Hair follicular keratinocyte (primary cell): ENCODE data around the gene RNF41. TPM values are rescaled to one million over a fixed set of nuclear protein-coding genes. Genes with fewer than 3 reads are reported as not detected.

Experiments used
- total RNA-seq: library from RNA; depleted of rRNA; stranded (reverse); fragments of >200 nt; gene quantifications from 2 replicates; pipeline ENCODE4 v1.2.3, GENCODE V29; 2015

Gene RNF41
- 37.4 and 58.7 TPM in 2 replicates for total RNA-seq

DNA sequence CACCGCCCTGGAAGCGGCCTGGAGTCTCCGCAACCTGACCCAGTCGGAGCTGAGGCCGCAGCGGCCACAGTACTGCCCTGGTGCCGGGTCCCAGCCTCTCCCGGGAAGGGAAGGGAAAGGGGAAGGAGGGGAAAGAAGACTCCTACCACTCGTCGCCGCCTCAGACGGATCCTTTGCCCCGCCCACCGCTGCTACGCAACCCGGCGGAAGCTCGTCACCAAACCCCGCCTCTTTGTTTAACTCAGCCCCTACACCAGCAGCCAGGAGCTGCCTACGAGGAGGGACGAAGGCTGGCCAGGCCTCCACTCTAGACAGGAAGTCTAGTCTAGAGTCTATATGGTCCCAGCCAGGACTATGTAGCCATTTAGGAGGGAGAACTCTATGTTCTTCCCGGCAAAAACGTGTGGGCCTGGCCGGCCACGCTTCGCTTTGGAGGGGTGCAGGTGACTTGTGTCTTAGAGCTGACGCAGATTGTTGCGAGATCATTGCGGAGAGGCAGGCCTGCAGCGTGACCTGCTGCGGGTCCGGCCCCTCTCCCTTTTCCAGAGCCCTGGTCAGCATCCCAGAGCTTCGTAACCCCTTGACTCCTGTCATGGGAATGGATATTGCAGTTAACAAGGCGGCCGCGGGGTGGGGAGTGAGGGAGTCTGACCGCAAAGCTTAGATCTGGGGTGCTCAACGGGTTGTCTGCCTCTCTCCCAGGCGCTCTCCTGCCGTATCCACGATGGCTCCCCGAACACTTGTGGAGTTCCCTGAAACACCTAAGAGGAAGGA is at the start of gene RNF41:
Gene RNF41 (minus strand): TSS at position 166 of the 774 bp plus-strand sequence. CDS start 7,875 bp downstream, outside the sequence.

DNA sequence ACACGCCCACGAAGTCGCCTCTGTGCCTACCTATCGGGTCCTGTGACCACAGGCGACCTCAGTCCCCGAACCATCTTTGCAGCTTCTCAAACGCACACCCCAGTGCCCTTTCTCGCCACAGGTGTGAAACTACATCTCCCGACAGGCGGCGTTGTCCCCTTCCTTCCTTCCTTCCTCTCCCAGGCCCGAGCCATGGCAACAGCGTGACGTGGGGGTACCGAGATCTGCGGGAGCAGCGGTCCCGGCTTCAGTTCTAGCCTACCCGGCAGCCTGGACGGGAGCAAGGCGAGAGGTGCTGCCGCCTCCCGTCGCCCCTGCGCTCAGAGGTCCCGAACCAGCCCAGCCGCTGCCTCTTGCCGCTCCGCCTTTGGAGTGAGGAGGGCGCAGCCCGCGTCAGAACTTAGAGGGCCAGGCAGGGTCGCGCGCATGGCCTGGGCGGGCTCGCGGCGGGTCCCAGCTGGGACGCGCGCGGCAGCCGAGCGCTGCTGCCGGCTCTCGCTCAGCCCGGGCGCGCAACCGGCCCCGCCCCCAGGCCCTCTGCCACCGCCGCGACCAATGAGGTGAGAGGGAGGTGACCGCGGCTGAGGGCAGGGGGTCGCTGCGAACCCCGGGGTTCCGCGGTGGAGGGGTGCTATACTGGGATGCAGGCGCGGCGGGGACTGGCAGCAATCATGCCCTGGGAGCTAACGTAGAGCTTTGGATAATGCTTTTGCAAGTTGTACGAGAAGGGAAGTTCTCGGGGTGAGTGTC is 45.1 kb upstream of the RNF41 start, which contains the start of gene COQ10A:
Gene COQ10A (plus strand): TSS at position 250 of the 750 bp plus-strand sequence. CDS start 177 bp downstream, at position 427.

DNA sequence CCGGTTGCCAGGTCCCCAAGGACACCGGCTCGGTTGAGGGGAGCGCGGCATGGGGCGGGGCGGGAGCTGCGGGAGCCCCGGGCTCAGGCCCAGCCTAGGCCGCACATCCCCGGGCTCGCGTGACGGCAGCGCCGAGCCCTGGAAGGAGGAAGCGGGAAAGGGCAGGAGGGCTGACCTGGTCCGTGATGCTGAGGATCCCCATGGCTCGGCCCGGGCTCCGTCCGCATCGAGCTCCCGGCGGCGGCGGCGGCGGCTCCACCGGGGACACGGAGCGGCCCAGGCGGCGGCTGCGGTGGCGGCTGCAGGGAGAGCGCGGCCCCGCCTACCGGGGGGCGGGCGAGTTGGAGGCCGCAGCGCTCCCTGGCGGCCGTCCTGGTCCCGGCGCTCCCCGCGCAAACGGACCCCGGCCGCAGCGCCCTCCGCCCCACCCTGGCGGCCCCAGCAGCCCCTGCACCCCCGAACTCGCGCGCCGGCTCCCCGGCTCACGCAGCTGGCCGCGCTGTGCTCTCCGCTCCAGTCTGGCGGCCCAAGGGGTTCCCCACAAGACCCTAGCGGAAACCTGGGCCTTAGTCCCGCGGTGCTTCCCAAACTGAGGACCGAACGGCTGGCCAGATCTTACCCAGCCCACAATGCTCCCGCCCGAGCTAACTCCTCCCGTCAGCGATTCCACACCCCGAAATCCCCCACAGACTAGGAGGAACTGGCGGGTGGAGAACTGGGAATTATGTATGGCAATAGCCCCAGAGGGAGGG is 36.5 kb upstream of the RNF41 start, which contains the start of gene ANKRD52:
Gene ANKRD52 (minus strand): TSS at position 317 of the 752 bp plus-strand sequence. CDS start 115 bp downstream, at position 202.

DNA sequence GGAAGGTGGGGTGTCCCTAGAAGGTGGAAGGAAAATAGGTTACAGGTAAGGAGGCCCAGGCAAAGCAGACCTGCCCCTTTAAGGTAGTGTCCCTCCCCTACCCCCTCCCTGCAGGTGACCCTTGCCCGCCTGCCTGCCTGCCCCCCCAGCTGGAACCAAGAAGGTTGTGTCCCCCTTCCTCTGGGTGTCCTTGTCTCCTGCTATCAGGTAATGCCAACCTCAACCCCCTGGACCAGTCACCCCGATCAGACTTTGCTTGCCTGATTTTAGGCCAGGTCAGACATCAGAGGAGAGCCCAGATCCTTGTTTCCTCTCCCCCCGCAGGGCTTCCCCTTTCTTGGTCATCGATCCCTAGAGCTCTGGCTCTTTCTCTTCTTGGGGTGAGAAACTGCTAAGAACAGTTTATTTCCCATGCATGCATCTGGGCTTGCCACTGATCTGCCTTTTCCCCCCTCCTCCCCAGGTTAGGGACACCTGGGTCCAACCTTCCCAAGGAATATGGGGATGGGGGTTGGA is 8.3 kb upstream of the RNF41 start, which contains the start of gene SLC39A5:
Gene SLC39A5 (plus strand): TSS at position 136 of the 516 bp plus-strand sequence. CDS start 1,224 bp downstream, outside the sequence.

DNA sequence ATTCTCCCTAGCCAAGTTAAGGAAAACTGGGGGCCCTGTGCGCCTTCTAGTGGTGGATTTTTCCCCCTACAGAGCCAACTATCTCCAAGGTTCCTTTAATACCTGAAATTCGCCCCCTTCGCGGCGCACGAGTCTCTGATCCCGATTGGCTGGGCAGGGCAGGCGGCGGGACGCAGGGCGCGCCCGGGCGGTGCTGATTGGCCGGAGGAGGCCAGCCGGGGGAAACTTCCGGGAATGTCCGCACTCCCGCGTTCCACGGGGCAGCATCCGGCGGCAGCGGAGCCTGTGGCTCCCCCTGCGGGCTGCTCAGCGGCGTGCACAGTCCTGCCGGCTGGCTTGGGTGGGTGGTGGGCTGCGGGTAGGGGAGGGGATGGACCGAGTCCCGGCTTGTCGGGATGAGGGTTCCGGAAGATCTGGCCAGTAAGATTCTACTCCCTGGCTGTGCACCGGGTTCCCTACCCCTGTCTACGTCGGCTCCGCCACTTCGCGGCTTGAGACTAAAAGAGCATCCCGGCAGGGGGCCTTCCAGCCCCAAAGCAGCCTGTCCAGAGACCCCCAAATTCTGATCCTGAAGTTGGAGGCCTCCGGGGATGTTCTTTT is 2.5 kb upstream of the RNF41 start, which contains the start of gene NABP2:
Gene NABP2 (plus strand): TSS at position 241 of the 600 bp plus-strand sequence. CDS start 515 bp downstream, outside the sequence.

DNA sequence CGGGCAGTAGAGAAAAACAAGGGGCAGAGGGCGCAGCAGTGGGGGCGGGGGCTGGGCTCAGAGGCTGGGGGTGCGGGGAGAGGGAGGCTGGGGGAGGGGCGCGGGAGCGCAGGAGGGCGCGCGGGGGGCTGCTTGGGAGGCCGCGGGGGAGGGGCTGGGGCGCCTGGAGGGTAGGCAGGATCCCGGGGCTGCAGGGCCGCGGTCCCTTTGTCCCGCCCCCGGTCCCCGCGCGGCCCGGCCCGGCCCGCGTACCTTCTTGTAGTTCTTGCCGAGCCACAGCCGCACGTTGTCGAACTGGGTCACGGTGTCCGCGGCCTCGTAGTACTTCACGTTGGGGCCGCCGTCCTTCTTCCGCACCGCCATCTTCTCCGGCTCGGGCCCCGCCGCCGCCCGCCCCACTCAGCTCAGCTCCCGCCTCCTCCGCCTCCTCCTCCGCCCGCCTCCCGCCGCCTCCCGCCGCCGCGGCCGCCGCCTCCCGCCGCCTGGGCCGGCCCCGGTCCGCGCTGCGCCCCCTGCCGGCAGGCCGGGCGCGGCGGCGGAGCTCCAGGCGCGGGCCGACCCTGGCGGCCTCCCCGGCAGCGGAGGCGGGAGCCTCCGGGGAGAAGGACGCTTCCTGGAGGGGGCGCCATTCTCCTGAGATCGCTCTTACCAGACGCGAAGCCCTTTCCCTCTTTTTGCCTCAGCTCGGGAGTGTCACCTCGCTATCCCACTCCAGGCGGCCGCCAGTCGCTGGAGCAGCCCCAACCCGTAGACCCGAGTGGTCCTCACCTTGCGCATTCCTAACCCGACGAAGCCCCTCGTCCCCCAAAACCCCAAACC is 32.4 kb downstream of the RNF41 start, which contains the start of gene SMARCC2:
Gene SMARCC2 (minus strand): TSS at position 385 of the 819 bp plus-strand sequence. CDS start 22 bp downstream, at position 363.

DNA sequence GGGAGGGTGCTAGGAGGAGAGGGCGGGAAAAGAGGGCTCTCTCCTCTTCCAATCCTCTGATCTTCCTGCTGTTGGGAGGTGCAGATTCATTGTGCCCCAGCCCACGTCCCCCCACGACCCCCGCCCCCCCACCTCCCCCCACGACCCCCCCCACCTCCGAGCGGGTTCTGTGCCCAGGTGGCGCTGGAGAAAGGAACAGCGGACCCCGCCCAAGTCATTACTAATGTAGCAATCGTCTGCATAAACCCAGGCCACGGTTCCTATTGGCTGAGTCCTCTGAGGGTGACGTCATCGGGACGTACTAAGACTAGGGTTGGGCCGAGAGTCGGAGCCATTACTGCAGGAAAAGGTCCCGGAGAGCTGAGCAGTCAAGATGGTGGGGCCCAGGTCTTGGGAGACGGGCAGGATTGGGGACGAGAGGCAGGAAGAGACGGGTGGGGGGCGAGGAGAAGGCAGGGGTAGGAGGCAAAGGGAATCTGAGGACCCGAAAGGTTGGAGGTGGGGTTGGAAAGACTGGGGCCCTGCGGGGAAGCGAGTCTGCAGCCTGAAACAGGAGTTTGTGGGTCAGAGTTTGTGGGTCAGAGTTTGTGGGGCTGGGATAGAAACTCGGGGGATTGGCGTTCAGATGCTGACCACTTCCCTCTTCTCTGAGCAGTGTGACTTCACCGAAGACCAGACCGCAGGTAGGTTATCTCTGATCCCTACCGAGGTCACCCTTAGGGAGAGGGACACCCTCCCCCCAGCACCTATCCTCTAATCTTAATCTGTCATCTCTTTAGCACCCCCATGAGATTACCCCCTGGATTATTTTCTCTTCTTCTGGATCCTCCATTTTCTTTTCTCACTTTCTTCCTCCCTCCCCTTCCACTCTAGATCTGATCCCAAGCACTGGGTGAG is 63.4 kb downstream of the RNF41 start, which contains the start of gene MYL6:
Gene MYL6 (plus strand): TSS at position 331 of the 897 bp plus-strand sequence. CDS start 43 bp downstream, at position 374.

Other genes starting within 250 kb of the RNF41 start
- 46.3 and 70.7 TPM in 2 replicates for gene RAB5B, start 247.8 kb downstream of the RNF41 start, total RNA-seq
- gene SUOX, start 224.6 kb downstream of the RNF41 start, total RNA-seq = 8.3 and 11.2 TPM in 2 replicates
- gene IKZF4, start 200.9 kb downstream of the RNF41 start, total RNA-seq = 0.94 and 2.2 TPM in 2 replicates
- 1,053 and 1,704 TPM in 2 replicates for gene RPS26, start 180.0 kb downstream of the RNF41 start, total RNA-seq
- 6.2 and 14.0 TPM in 2 replicates for gene ERBB3, start 141.8 kb downstream of the RNF41 start, total RNA-seq
- gene PA2G4, start 117.4 kb downstream of the RNF41 start, total RNA-seq = 183 and 356 TPM in 2 replicates
- 4,093 and 5,143 TPM in 2 replicates for gene RPL41, start 105.3 kb downstream of the RNF41 start, total RNA-seq
- gene ZC3H10, start 103.7 kb downstream of the RNF41 start, total RNA-seq = 0.62 and 3.8 TPM in 2 replicates
- 176 and 198 TPM in 2 replicates for gene ESYT1, start 93.7 kb downstream of the RNF41 start, total RNA-seq
- gene MYL6B, start 69.3 kb downstream of the RNF41 start, total RNA-seq = 41.4 and 72.2 TPM in 2 replicates
- 1,992 and 2,124 TPM in 2 replicates for gene MYL6, start 63.6 kb downstream of the RNF41 start, total RNA-seq
- gene SMARCC2, start 32.4 kb downstream of the RNF41 start, total RNA-seq = 18.7 and 24.4 TPM in 2 replicates
- 33.0 and 54.3 TPM in 2 replicates for gene NABP2, start 2.4 kb upstream of the RNF41 start, total RNA-seq
- gene SLC39A5, start 8.1 kb upstream of the RNF41 start, total RNA-seq = not detected in 2 replicates
- 11.9 and 14.2 TPM in 2 replicates for gene ANKRD52, start 36.5 kb upstream of the RNF41 start, total RNA-seq
- 4.8 TPM in 2 replicates for gene COQ10A, start 45.0 kb upstream of the RNF41 start, total RNA-seq
- 106 and 130 TPM in 2 replicates for gene CS, start 78.4 kb upstream of the RNF41 start, total RNA-seq
- gene CNPY2, start 94.1 kb upstream of the RNF41 start, total RNA-seq = 85.5 and 113 TPM in 2 replicates
- 9.7 and 17.5 TPM in 2 replicates for gene PAN2, start 112.1 kb upstream of the RNF41 start, total RNA-seq
- 2.7 and 5.5 TPM in 2 replicates for gene IL23A, start 117.0 kb upstream of the RNF41 start, total RNA-seq
- gene STAT2, start 138.2 kb upstream of the RNF41 start, total RNA-seq = 40.0 and 64.2 TPM in 2 replicates
- not detected in 2 replicates for gene APOF, start 140.9 kb upstream of the RNF41 start, total RNA-seq
- gene TIMELESS, start 227.5 kb upstream of the RNF41 start, total RNA-seq = 9.2 and 23.6 TPM in 2 replicates
- gene MIP, start 232.7 kb upstream of the RNF41 start, total RNA-seq = not detected in 2 replicates
- gene SPRYD4, start 246.7 kb upstream of the RNF41 start, total RNA-seq = 1.1 and 1.7 TPM in 2 replicates